HCT116 (cell line): Measurements from ENCODE around the gene TCP11X1. TPM values are rescaled to one million over a fixed set of nuclear protein-coding genes. Genes with fewer than 3 reads are reported as not detected.
"Not testable (repeated sequence)": the region's sequence is repeated elsewhere in the genome, so short reads cannot be mapped to it uniquely, and the experiment has no call there.

ENCODE experiments used
- ATAC-seq: fragments of 200-7000 bp; cut with Tn5 transposase; 2 replicates; pipeline ENCODE4 v1.9.1; 2020; ENCODE audit warnings: mild to moderate bottlenecking, moderate library complexity
- BruUV-seq: library from RNA; stranded (reverse); fragments of 400-500 nt; replicated peaks from 2 replicates; lab custom pipeline; 2021; lab: Mats Ljungman, UMichigan
- CTCF ChIA-PET: fragments of 300-600 bp; sonication (Branson Sonifier 250); formaldehyde crosslinking; loops from one replicate; lab custom pipeline; 2021; ENCODE audit warnings: antibody characterized with exemption; lab: Charles Lee
- POLR2A ChIA-PET: fragments of 300-600, 350-600 bp; sonication (Branson Sonifier 250); formaldehyde crosslinking; loops from one replicate; lab custom pipeline; 2021; ENCODE audit warnings: antibody characterized with exemption; lab: Charles Lee
- RAD21 ChIA-PET, 2 experiments: fragments of 300-600 bp; sonication (Branson Sonifier 250); formaldehyde crosslinking; loops; one replicate each; lab custom pipeline; 2023; ENCODE audit warnings: low total read pairs in 2 of 2; ENCODE audit not compliant: uncharacterized antibody in 2 of 2, unreplicated experiment in 2 of 2, low non-redundant PET in 1 of 2; lab: Charles Lee
- DNase-seq: peaks from one replicate; pipeline ENCODE4 v3.0.0-alpha.2; 2010; ENCODE audit warnings: low read depth, low spot score
- H2AFZ ChIP-seq: fragments of 200-600 bp; shearing (Covaris generic), sonication (generic); 2 replicates; pipeline ENCODE4 v1.6.1; 2017; ENCODE audit warnings: low read depth, mixed run types, mixed read lengths, antibody characterized with exemption, low read length; ENCODE audit not compliant: poor library complexity, severe bottlenecking
- H3K27ac ChIP-seq: 2 replicates; pipeline ENCODE4 v1.5.1; 2012; ENCODE audit warnings: low read depth, low read length
- H3K27me3 ChIP-seq: fragments of 200-600 bp; sonication (generic); 2 replicates; pipeline ENCODE4 v1.6.1; 2016; ENCODE audit warnings: mixed run types, low read length, mixed read lengths; ENCODE audit not compliant: insufficient read depth
- H3K36me3 ChIP-seq, 2 experiments: fragments of 200-500 bp in 1 of 2; fragments of 200-600 bp in 1 of 2; sonication (Bioruptor generic) in 1 of 2; sonication (generic) in 1 of 2; 2 replicates each; pipeline versions ENCODE4 v1.5.1 to v1.6.1; 2014 to 2016; ENCODE audit warnings: low read length in 2 of 2, inconsistent platforms in 1 of 2, mixed read lengths in 1 of 2, mixed run types in 1 of 2; ENCODE audit not compliant: insufficient read depth in 2 of 2, control insufficient read depth in 1 of 2
- H3K4me1 ChIP-seq, 2 experiments: fragments of 200-600 bp in 1 of 2; sonication (generic) in 1 of 2; 2 replicates each; pipeline versions ENCODE4 v1.5.1 to v1.6.1; 2012 to 2017; ENCODE audit warnings: low read length in 2 of 2, inconsistent platforms in 1 of 2, mild to moderate bottlenecking in 1 of 2, mixed read lengths in 1 of 2, mixed run types in 1 of 2, moderate library complexity in 1 of 2; ENCODE audit not compliant: insufficient read depth in 2 of 2, control insufficient read depth in 1 of 2
- H3K4me2 ChIP-seq: fragments of 200-600 bp; sonication (generic); 2 replicates; pipeline ENCODE4 v1.6.1; 2017; ENCODE audit warnings: mixed run types, low read length, mixed read lengths
- H3K4me3 ChIP-seq, 2 experiments: fragments of 200-600 bp in 1 of 2; sonication (generic) in 1 of 2; replicated peaks in 1 of 2; 2 replicates each; pipeline ENCODE4 v1.5.1; 2011 to 2016; ENCODE audit warnings: low read length in 2 of 2, control low read depth in 1 of 2, low read depth in 1 of 2, mild to moderate bottlenecking in 1 of 2, mixed read lengths in 1 of 2, mixed run types in 1 of 2
- H3K79me2 ChIP-seq: fragments of 200-600 bp; sonication (generic); 2 replicates; pipeline ENCODE4 v1.6.1; 2017; ENCODE audit warnings: mild to moderate bottlenecking, mixed run types, low read length, moderate library complexity, mixed read lengths; ENCODE audit not compliant: insufficient read depth
- H3K9ac ChIP-seq: fragments of 200-600 bp; sonication (generic); 2 replicates; pipeline ENCODE4 v1.6.1; 2016; ENCODE audit warnings: low read length, mixed read lengths
- H3K9me2 ChIP-seq: fragments of 200-600 bp; sonication (generic), shearing (Covaris generic); 2 replicates; pipeline ENCODE4 v1.6.1; 2017; ENCODE audit warnings: mixed run types, mild to moderate bottlenecking, moderate library complexity; ENCODE audit not compliant: insufficient read depth
- H3K9me3 ChIP-seq, 2 experiments: fragments of 200-500 bp in 1 of 2; fragments of 200-600 bp in 1 of 2; sonication (Bioruptor generic) in 1 of 2; sonication (generic) in 1 of 2; 2 replicates each; pipeline ENCODE4 v1.6.1; 2014 to 2017; ENCODE audit warnings: low read length in 2 of 2, mixed read lengths in 2 of 2, inconsistent platforms in 1 of 2, low read depth in 1 of 2, mild to moderate bottlenecking in 1 of 2, mixed run types in 1 of 2, moderate library complexity in 1 of 2; ENCODE audit not compliant: control insufficient read depth in 1 of 2, insufficient read depth in 1 of 2
- H4K20me1 ChIP-seq: fragments of 200-600 bp; sonication (generic), shearing (Covaris generic); 2 replicates; pipeline ENCODE4 v1.6.1; 2017; ENCODE audit warnings: mixed run types, mild to moderate bottlenecking, moderate library complexity; ENCODE audit not compliant: insufficient read depth
- intact Hi-C: fragments of 100-400 bp; cut with micrococcal nuclease; formaldehyde crosslinking; loops from 2 replicates; pipeline ENCODE4 v1.10.0; 2022
- total RNA-seq: library from RNA; stranded (reverse); gene quantifications from one replicate; pipeline ENCODE4 v1.2.1, GENCODE V29; 2021; ENCODE audit not compliant: unreplicated experiment

The TCP11X1 gene
- total RNA-seq, 1 experiment from 2014 or later = not detected

DNA sequence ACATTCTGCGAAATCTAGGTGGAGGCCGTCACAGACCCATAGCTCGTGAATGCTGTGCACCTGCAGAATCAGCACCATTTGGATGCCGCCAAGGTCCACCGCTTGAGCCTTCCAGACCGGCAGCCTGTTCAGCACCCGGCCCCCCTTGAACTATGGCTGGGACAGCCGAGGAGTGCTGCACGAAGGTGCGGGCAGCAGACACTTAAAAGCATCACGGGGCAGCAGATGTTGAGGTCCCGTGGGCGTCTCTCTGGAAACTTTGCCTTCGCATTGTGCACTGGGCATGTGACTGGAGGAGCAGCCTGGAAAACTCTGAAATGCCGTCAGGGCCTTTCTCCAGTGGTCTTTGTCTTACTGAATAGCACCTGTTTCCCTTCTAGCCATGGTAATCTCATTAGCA, 25.2 kb downstream of the TCP11X1 start:
- POLR2A ChIA-PET, H3K36me3 ChIP-seq, H3K79me2 ChIP-seq, CTCF ChIA-PET, BruUV-seq, intact Hi-C loops, H3K27me3 ChIP-seq, H3K4me3 ChIP-seq, RAD21 ChIA-PET, H3K4me1 ChIP-seq, H3K9me3 ChIP-seq, ATAC-seq, H4K20me1 ChIP-seq, H3K9me2 ChIP-seq, H3K4me2 ChIP-seq, H2AFZ ChIP-seq, H3K9ac ChIP-seq, H3K27ac ChIP-seq, DNase-seq: not testable (repeated sequence)

DNA sequence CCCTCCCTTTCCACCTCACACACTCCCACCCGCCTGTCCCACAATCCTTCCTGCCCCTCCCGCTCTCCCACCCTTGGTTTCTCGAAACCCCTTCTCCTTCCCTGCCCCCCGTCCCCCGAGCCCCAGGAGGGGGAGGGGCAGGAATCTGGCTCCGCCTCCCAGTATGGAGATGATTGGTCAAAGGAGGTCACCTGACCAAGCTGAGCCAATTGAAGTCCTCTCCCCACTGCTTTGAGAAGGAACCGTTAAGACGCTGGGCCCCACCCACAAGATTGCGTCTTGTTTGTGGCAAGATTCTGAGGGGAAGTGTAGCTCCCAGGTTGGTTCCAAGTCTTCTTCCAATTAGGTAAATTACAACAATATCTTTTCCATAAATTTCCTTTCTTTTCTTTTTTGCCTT, 31.8 kb downstream of the TCP11X1 start, which contains the start of gene NXF2:
Gene NXF2, plus strand, starts transcription at position 275 of the 400 bp plus-strand sequence. CDS start 59,912 bp downstream, outside the sequence.
- intact Hi-C loops, DNase-seq, H3K79me2 ChIP-seq, ATAC-seq, RAD21 ChIA-PET, H4K20me1 ChIP-seq, POLR2A ChIA-PET, H3K4me2 ChIP-seq, H3K9me2 ChIP-seq, H3K27ac ChIP-seq, H3K9me3 ChIP-seq, H3K4me1 ChIP-seq, H3K9ac ChIP-seq, H3K36me3 ChIP-seq, H3K27me3 ChIP-seq, H2AFZ ChIP-seq, H3K4me3 ChIP-seq, CTCF ChIA-PET, BruUV-seq: not testable (repeated sequence)

DNA sequence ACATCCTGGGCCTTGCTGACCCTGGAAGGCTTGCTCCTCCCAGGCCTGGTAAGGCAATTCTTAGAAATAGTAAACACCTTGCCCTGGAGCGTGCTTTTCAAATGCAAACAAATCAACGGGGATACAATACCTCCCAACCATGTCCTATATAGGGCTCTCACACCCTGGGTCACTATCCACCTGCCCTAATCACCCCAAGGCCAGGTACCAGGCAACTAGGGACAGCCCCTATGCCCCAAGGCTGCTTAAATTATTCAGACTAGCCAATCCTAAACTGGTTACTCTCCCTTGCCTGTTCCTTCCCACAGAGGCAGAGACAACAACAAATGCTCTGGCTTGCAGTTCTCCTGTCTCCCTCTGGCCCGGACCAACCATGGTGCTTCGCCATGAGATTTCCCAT, 57.1 kb downstream of the TCP11X1 start:
- H3K27ac ChIP-seq, H3K4me1 ChIP-seq, H3K27me3 ChIP-seq, RAD21 ChIA-PET, ATAC-seq, H3K4me3 ChIP-seq, H4K20me1 ChIP-seq, POLR2A ChIA-PET, H2AFZ ChIP-seq, intact Hi-C loops, H3K36me3 ChIP-seq, H3K9me3 ChIP-seq, H3K9me2 ChIP-seq, DNase-seq, CTCF ChIA-PET, H3K4me2 ChIP-seq, H3K79me2 ChIP-seq, H3K9ac ChIP-seq, BruUV-seq: not testable (repeated sequence)

Other genes starting within 250 kb of the TCP11X1 start
- not detected for gene TCEAL2, start 89.6 kb upstream of the TCP11X1 start, total RNA-seq
- gene TCEAL6, start 72.8 kb upstream of the TCP11X1 start, total RNA-seq = not detected
- gene BEX5, start 59.3 kb upstream of the TCP11X1 start, total RNA-seq = not detected
- gene NXF2, start 31.9 kb downstream of the TCP11X1 start, total RNA-seq = not detected
- gene NXF2B, start 224.7 kb downstream of the TCP11X1 start, total RNA-seq = not detected